Sigmoid colon (tissue), 7 donors: ENCODE measurements around the gene AP1AR. TPM values are rescaled to one million over a fixed set of nuclear protein-coding genes. Genes with fewer than 3 reads are reported as not detected.

ENCODE experiments used
- DNase-seq: peaks from one replicate; pipeline ENCODE4 v3.0.0-alpha.2; 2019
- H3K27ac ChIP-seq, 4 donors: fragments of 200-600 bp; sonication (generic); one replicate each; pipeline ENCODE4 v1.5.1; 2016 to 2019; ENCODE audit warnings: mild to moderate bottlenecking in 1 of 4
- H3K27me3 ChIP-seq, 3 donors: fragments of 200-600 bp; sonication (generic); one replicate each; pipeline ENCODE4 v1.5.1; 2019; ENCODE audit warnings: mild to moderate bottlenecking in 1 of 3
- H3K36me3 ChIP-seq, 4 donors: fragments of 200-600 bp; sonication (generic); one replicate each; pipeline ENCODE4 v1.5.1; 2016 to 2019
- H3K4me1 ChIP-seq, 4 donors: fragments of 200-600 bp; sonication (generic); one replicate each; pipeline ENCODE4 v1.5.1; 2017 to 2019
- H3K4me3 ChIP-seq, 4 donors: fragments of 200-600 bp; sonication (generic); one replicate each; pipeline ENCODE4 v1.5.1; 2017 to 2019; ENCODE audit warnings: mild to moderate bottlenecking in 2 of 4, moderate library complexity in 1 of 4
- H3K9me3 ChIP-seq, 4 donors: fragments of 200-600 bp in 3 of 4; sonication (generic) in 3 of 4; one replicate each; pipeline versions ENCODE4 v1.5.1 to v1.6.1; 2013 to 2019
- EP300 ChIP-seq, 4 donors: sonication (generic); formaldehyde crosslinking; IDR thresholded peaks; one replicate each; pipeline ENCODE4 v1.6.1; 2017; ENCODE audit warnings: antibody characterized with exemption in 4 of 4
- POLR2A ChIP-seq, 2 donors: fragments of 450-650 bp; IDR thresholded peaks; one replicate each; pipeline ENCODE4 v1.6.1; 2016; ENCODE audit warnings: antibody characterized with exemption in 2 of 2, mild to moderate bottlenecking in 2 of 2, moderate library complexity in 2 of 2
- POLR2AphosphoS5 ChIP-seq, 4 donors: sonication (generic); formaldehyde crosslinking; IDR thresholded peaks; one replicate each; pipeline ENCODE4 v1.6.1; 2017; ENCODE audit warnings: antibody characterized with exemption in 4 of 4
- WGBS, 2 donors: extraction: QIAGEN DNeasy Blood & Tissue Kit; methylation state at CpG; one replicate each; pipeline ENCODE4 v1.1.7; 2013; 5-methylcytosine and 5-hydroxymethylcytosine counted together
- intact Hi-C: fragments of 100-400 bp; cut with DNase I; formaldehyde crosslinking; loops from one replicate; pipeline ENCODE4 v1.15.1; 2023
- polyA plus RNA-seq, 3 donors: library from polyadenylated mRNA; stranded (reverse); fragments of 200-250 nt; gene quantifications; one replicate each; pipeline ENCODE4 v1.2.3, GENCODE V29; 2013
- total RNA-seq, 4 donors: library from RNA; depleted of rRNA; stranded (reverse); fragments of >200 nt; gene quantifications; one replicate each; pipeline ENCODE4 v1.1.0, GENCODE V29; 2016
- TF ChIP-seq, protein P1 (sequence below), 4 experiments: fragments of 450-650 bp in 3 of 4; fragments of 200-600 bp in 1 of 4; IDR thresholded peaks; one replicate each; pipeline ENCODE4 v1.5.1; 2016 to 2019; ENCODE audit warnings: antibody characterized with exemption in 4 of 4, mild to moderate bottlenecking in 3 of 4, moderate library complexity in 2 of 4
- donor health status: healthy with polysubstance abuse.
- donor health status: Bipolar disorder and iron deficiency.
- donor health status: healthy.

Gene AP1AR
- total and polyA plus RNA-seq, 7 donors = 6.9 to 36.3 (median 19.5) TPM

DNA sequence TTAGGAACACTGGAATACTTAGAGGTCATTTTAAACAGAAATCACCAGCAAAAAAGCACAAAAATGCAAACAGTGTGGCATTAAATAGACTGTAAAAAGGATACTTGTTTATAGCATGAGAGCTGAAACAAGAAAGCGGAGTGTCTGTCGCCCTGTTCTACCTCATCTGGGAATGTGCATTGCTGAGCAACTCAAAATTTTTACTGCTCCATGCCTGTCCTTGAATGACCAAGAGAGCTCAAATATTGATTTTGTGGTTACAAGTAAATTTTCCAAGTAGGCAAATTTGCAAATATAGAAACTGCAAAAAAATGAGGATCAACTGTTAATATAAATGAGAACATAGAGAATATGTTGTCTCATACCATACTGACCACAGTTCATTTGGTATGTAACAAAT, 25.5 kb downstream of the AP1AR start:
- TF ChIP-seq EP300 (IDR thresholded peaks at IDR 0.05) = no peak
- TF ChIP-seq POLR2A (IDR thresholded peaks at IDR 0.05) = no peak
- TF ChIP-seq, protein P1, sequence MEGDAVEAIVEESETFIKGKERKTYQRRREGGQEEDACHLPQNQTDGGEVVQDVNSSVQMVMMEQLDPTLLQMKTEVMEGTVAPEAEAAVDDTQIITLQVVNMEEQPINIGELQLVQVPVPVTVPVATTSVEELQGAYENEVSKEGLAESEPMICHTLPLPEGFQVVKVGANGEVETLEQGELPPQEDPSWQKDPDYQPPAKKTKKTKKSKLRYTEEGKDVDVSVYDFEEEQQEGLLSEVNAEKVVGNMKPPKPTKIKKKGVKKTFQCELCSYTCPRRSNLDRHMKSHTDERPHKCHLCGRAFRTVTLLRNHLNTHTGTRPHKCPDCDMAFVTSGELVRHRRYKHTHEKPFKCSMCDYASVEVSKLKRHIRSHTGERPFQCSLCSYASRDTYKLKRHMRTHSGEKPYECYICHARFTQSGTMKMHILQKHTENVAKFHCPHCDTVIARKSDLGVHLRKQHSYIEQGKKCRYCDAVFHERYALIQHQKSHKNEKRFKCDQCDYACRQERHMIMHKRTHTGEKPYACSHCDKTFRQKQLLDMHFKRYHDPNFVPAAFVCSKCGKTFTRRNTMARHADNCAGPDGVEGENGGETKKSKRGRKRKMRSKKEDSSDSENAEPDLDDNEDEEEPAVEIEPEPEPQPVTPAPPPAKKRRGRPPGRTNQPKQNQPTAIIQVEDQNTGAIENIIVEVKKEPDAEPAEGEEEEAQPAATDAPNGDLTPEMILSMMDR (IDR thresholded peaks at IDR 0.05) = no peak
- no peak for TF ChIP-seq POLR2AphosphoS5 (IDR thresholded peaks at IDR 0.05)
- H3K27me3 ChIP-seq = no peaks in the 10 kb centered on the region
- H3K27ac ChIP-seq = no peak overlapping the region
- H3K4me1 ChIP-seq = no peaks in the 10 kb centered on the region
- intact Hi-C loops = no loop called here
- H3K9me3 ChIP-seq = no peaks in the 10 kb centered on the region
- peaks cover 0 to 24% (median 4%) of the 10 kb centered on the region in 4 donors for H3K36me3 ChIP-seq
- WGBS, 2 donors = 92 to 96% methylated on average over 2 of the region's 2 CpGs
- DNase-seq = no peak
- no peak overlapping the region for H3K4me3 ChIP-seq

- TF ChIP-seq POLR2AphosphoS5 (IDR thresholded peaks at IDR 0.05) (no peak), POLR2A (IDR thresholded peaks at IDR 0.05) (no peak), EP300 (IDR thresholded peaks at IDR 0.05) (no peak)
- TF ChIP-seq, protein P1 (IDR thresholded peaks at IDR 0.05) = no peak
- no peaks in the 10 kb centered on the region for H3K27me3 ChIP-seq
- H3K36me3 ChIP-seq = peaks cover 0 to 39% (median under 1%) of the 10 kb centered on the region in 4 donors
- H3K4me1 ChIP-seq = no peaks in the 10 kb centered on the region
- intact Hi-C loops = no loop called here
- H3K9me3 ChIP-seq = no peaks in the 10 kb centered on the region
- DNase-seq = no peak
- no peak overlapping the region for H3K4me3 ChIP-seq
- no peak overlapping the region for H3K27ac ChIP-seq
- 62 to 85% methylated on average over 2 of the region's 2 CpGs for WGBS, 2 donors
Observed at GRCh38 chr4:112266823-112267222, 35.2 kb downstream of the AP1AR start.

DNA sequence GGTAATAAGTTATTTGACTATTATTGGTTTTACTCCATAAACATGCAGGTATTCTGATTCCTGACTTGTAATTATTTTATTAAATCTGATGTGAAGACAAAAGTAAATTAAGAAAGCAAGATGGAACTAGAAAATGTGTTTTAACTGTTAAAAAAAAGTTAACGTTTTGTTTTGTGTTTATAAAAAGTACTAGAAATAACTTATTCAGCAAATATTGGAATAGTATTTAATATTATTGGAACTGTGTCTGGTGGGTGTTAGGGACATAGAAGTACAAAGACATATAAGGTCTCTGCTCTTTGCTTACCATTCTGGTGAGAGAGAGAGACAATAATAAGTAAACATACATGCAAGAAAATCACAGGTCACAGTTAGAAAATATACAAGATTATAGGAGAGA, 38.5 kb downstream of the AP1AR start:
- Histone ChIP-seq H3K9me3 (no peaks in the 10 kb centered on the region), H3K4me1 (no peaks in the 10 kb centered on the region), H3K4me3 (no peak overlapping the region), H3K27ac (no peak overlapping the region), H3K27me3 (no peaks in the 10 kb centered on the region), H3K36me3 (peaks cover 0 to 34% (median 0%) of the 10 kb centered on the region in 4 donors)
- no peak for DNase-seq
- no peak for TF ChIP-seq EP300 (IDR thresholded peaks at IDR 0.05)
- TF ChIP-seq POLR2A (IDR thresholded peaks at IDR 0.05) = no peak
- no peak for TF ChIP-seq POLR2AphosphoS5 (IDR thresholded peaks at IDR 0.05)
- TF ChIP-seq, protein P1 (IDR thresholded peaks at IDR 0.05) = no peak
- 84 to 89% methylated on average over 1 of the region's 1 CpG for WGBS, 2 donors
- intact Hi-C loops = no loop called here

GRCh38 chr4:112270640-112271421, 39.2 kb downstream of the AP1AR start:
- 91% methylated on average over 8 of the region's 8 CpGs for WGBS, 2 donors
- intact Hi-C loops = no loop called here
- TF ChIP-seq POLR2AphosphoS5 (IDR thresholded peaks at IDR 0.05) = no peak
- TF ChIP-seq EP300 (IDR thresholded peaks at IDR 0.05) = no peak
- no peak for TF ChIP-seq POLR2A (IDR thresholded peaks at IDR 0.05)
- TF ChIP-seq, protein P1 (IDR thresholded peaks at IDR 0.05) = no peak

More at GRCh38 chr4:112270640-112271421, 39.2 kb downstream of the AP1AR start:
- no peak for DNase-seq
- peaks cover 0 to 27% (median 0%) of the 10 kb centered on the region in 4 donors for H3K36me3 ChIP-seq
- H3K9me3 ChIP-seq = no peaks in the 10 kb centered on the region
- no peak overlapping the region for H3K4me3 ChIP-seq
- no peak overlapping the region for H3K27ac ChIP-seq
- H3K27me3 ChIP-seq = no peaks in the 10 kb centered on the region
- H3K4me1 ChIP-seq = no peaks in the 10 kb centered on the region
